ENCODE data around the gene HOXC4. TPM values are rescaled to one million over a fixed set of nuclear protein-coding genes. Genes with fewer than 3 reads are reported as not detected.
A peak's percentile ranks its signal among the peaks of the same experiment; 100 is the strongest.

The HOXC4 gene
- total RNA-seq (2014; rRNA removed): 2.9 and 4.2 TPM in 2 replicates
- polyA plus RNA-seq (2012): 8.8 TPM

DNA sequence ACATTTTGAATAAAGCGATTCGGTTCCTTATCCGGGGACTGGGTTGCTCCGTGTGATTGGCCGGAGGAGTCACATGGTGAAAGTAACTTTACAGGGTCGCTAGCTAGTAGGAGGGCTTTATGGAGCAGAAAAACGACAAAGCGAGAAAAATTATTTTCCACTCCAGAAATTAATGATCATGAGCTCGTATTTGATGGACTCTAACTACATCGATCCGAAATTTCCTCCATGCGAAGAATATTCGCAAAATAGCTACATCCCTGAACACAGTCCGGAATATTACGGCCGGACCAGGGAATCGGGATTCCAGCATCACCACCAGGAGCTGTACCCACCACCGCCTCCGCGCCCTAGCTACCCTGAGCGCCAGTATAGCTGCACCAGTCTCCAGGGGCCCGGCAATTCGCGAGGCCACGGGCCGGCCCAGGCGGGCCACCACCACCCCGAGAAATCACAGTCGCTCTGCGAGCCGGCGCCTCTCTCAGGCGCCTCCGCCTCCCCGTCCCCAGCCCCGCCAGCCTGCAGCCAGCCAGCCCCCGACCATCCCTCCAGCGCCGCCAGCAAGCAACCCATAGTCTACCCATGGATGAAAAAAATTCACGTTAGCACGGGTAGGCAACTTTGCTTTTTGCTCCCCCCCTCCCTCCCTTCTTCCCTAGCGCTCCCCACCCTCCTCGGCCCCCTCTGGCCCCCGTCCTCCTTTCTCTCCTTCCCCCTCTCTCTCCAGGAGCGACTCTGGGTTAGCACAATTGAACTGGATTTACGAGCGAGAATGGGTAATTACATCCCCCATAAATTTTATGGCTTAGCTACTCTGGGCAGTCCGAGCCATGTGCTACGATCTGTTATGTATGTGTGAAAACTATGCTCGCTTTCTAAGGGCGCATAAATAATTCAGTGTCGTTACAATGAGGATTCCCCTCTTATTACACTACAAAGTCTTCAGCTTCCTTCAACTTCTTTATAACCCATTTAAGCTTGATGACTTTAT lies at the start of gene HOXC4:
Gene HOXC4 (plus strand): TSS at position 85 of the 991 bp plus-strand sequence. CDS start 88 bp downstream, at position 173.
- DNase-seq (ENCODE audit: low read depth): peak; percentile 74

GRCh38 chr12:54004063-54004840 lies 49.4 kb upstream of the HOXC4 start:
- peak; percentile 45 for DNase-seq (ENCODE audit: low read depth)

DNA sequence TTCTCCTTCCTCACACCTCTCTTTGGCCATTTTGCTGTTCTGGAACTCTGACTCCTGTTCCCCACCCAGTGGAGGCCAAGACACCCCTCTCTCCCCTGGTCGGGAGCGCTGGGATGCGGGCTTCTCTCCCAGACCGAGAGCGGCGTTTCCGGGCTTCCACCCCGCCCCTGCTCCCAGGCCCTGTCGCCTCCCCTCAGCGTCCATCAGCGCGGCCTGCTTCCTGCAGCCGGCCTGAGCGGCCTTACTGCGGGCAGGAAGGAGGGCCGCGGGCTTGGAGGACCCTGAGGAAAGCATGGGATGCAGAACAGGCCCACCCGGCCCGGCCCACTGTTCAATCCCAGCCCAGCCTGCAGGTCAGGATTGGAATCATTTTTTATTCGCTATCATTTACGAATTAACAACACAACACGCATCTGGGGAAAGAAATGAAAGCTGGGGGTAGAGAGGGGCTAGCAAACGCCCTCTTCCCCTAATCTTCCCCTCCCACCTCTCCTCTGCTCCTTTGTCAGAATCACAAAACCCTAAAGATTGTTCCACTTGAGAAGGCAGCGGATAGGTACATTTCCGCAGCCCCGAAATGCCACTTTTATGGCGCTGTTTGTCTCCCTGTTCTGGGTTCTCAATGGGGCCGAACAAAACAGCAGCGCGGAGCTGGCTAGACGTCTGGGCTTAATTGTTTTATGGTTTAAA lies 48.6 kb upstream of the HOXC4 start:
- DNase-seq (ENCODE audit: low read depth): peak; percentile 69

- peak; percentile 49 for DNase-seq (ENCODE audit: low read depth)
These were observed 48.1 kb upstream of the HOXC4 start for GRCh38 chr12:54005531-54005852.

- peak; percentile 87 for DNase-seq (ENCODE audit: low read depth)
These were observed 47.6 kb upstream of the HOXC4 start for GRCh38 chr12:54005853-54006558.

DNA sequence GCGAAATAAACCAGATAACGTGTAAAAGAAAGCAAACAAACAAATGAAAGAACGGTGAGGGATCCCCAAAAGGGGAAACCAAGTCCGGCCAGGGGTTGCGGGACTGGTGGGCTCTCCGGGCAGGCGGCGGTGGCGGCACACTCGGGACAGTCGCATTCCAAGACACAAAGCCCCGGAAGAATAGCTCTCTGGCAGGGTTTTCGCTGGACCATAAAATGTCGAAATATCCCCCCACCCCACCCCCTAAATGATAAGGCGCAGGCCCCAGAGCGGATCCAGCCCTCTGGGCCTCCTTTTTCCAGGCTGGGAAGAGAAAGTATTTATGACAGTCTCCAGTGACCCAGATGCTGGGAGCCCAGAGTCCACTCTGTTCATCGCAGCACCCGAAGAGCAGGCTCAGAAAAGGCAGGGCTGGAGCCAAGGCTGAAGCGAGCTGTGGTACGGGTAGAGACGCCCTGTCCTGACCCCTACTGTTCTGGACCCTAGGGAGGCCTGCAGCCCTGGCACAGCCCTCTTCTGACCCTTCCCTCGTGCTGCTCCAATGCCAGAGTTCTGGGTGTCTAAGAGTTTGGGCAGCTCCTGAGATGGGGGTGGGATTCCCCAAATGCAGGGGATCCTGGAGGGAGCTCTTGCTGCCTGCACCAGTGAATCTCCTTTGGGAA lies 46.9 kb upstream of the HOXC4 start:
- DNase-seq (ENCODE audit: low read depth): peak; percentile 50

DNA sequence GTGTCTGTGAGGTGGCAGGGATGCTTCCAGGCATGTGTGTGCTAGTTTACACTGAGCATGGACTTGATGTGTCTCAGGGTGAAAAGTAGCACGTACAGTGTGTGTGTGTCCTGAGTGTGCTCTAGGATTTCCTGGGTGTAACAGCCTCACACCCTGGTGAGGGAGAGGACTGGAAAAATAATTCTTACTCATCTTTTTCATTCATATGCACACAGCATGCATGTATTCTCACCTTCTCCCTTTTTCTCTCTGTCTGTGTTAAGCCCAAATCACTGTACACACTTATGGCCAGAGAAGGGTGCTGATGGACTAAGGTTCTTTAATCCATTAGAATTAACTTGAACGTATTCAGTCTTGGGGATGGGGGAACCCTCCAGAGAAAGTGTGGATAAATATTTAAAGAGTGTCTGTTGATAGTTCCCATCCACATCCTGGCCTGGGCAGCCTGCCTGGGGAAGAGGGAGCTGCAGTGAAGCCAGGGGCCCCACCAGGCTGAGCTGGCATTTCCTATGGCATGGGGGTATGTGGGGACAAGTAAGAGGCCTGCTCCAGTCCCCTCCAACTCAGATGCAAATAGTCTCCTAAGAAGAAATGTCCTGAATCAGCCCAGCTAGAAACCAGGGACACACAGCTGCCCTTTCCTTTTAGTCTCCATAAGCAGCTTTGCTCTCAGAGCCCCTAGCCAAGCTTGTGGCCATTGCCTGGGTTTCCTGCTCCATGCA lies 45.9 kb upstream of the HOXC4 start:
- no peak for DNase-seq (ENCODE audit: low read depth)

GRCh38 chr12:54008260-54008552 lies 45.4 kb upstream of the HOXC4 start:
- DNase-seq (ENCODE audit: low read depth): no peak

GRCh38 chr12:54009171-54010052 lies 44.2 kb upstream of the HOXC4 start:
- DNase-seq (ENCODE audit: low read depth): no peak

DNA sequence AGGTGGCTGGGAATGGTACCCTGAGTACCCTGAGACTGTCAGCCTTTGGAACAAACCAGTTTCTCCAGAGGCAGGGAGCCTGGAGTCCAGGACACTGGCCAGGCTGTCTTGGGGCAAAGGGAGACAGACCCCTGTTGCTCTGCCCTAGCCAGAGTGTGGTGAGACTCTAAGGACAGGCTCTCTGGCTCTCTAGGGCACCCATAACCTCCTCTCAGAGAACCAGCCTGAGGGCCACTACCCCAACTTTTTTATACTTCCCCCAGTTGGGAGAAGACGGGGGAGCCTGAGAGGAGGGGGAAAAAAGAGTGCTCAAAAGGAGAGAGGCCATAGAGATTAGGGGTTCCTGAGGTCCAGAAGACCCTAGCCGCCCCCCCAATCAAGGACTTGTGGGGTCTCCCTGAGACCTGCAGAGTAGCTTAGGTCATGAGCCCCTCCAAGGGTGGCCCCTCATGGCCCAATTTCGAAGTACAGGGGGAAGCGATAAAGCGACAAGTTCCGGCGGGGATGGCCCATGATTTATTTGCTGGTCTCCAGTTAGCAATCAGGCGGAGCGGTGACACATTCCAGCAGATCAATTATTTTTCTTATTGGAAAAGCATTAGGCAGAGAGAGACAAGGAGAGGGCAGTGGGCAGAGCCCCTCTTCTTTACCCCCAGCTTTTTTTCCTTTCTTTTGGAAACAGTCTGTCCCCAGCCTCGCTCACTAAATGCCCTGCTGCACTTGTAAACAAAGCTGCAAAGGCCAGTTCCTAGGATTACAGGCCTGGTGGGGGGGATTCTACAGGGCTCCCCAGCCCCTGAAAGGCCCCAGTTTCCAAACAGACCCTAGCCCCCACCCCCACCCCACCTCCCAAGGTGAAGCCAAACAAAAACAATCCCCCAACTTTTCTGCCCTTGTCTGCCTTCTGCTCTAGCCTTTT lies 43.3 kb upstream of the HOXC4 start:
- no peak for DNase-seq (ENCODE audit: low read depth)

GRCh38 chr12:54010972-54011664 lies 42.5 kb upstream of the HOXC4 start:
- DNase-seq (ENCODE audit: low read depth): no peak

DNA sequence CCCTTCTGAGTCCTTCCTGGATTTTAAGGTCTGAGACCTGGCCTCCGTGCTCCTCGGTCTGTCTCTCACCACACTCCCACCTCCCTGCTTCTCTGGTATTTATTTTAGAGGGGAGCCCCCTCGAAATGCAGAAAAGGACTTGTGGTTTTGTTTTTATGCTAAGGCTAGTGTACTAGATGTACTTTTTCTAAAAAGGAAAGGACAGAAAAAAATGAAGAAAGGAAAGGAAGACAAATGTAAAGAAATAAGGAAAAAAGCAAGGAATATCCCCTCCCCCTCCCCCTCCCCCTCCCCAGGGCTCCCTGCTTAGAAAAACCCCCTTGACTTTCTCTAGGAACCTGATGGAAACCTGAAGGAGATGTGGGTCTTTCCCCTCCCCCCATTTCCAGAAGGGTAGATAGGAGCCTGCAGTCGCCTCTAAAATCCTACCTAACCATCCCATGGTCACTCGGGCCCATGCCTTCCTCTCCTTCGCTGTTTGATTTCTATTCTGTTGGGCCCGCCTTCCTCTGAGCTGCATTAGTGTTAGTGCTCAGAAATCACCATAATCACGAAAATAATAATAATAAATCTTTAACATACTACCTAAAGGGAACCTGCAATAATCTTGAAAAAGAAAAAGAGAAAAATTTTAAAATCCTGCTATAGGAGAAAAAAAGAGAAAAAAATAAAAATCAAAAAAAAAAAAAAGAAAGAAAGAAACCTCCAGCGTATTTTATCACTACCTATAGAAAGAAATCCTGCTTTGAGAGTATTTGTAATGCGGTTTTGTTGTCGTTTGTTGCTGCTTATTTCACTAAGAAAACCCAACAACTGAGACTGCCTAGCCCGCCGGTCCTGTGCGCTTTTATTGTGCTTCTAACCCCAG lies 41.7 kb upstream of the HOXC4 start:
- no peak for DNase-seq (ENCODE audit: low read depth)

- DNase-seq (ENCODE audit: low read depth): no peak
These were observed 40.8 kb upstream of the HOXC4 start for GRCh38 chr12:54012631-54013409.

DNA sequence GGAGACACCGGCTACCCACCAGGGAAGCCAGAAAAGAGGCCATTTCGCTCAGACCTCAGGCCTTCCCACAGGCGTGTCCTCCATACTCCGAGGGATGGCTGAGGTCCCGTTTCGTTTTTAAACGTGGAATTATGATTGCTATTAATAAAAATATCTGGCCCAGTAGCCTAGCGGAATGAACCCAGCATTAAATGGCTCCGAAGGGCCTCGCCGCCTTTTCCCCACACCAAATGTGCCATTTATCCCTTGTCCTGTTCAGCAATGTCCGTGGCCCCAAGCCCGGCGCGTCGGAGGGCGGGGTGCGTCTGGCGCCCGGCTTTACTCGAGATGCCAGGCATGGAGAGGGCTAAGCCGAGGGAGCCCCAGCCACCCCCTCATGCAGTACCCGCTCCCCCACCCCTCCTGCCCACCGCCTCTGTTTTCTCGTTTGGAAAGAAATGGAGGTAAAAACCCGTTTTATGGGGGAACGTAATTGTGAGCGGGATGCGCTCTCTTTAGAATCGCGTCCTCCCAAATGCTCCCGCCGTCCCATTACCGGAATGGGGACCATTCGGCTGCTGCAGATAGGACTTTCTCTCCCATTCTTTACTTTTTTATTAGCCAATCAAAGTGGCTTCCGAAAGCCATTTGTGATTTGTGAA lies 39.1 kb upstream of the HOXC4 start:
- no peak for DNase-seq (ENCODE audit: low read depth)

All from LHCN-M2 (cell line).